Posterior vena cava (tissue), 2 donors: ENCODE data around the gene MDP1. TPM values are rescaled to one million over a fixed set of nuclear protein-coding genes. Genes with fewer than 3 reads are reported as not detected.

Source experiments
- DNase-seq: peaks from one replicate; pipeline ENCODE4 v3.0.0-alpha.2; 2020; ENCODE audit warnings: low spot score
- intact Hi-C, 2 donors: fragments of 100-400 bp; cut with DNase I; formaldehyde crosslinking; loops; one replicate each; pipeline versions ENCODE4 v1.14.1 to v1.14.2; 2022 to 2023
- long read RNA-seq, 2 donors: library from polyadenylated mRNA; unstranded; transcript quantifications; one replicate each; pipeline ENCODE4 v2.0.0, GENCODE V29; 2020 to 2021
- total RNA-seq, 2 donors: library from RNA; stranded (reverse); fragmentation: NEBNext Ultra II Directional; extraction: Animal tissue kit (Norgen Biotek cat#: 25700); gene quantifications; one replicate each; pipeline ENCODE4 v1.2.1, GENCODE V29; 2021
- donor health status: DM: yes; HTN: yes; CAD: no.
- donor health status: DM: yes; HTN: yes; CAD: no.

Gene MDP1
- 10 to 100 TPM; 22.1 to 23.1 TPM for total RNA-seq
- long read RNA-seq, donor 1, partial matches to known transcripts = 0 of 4 reads
- long read RNA-seq, donor 1, other reads (novel, unspliced or antisense) = 1 of 4 reads
- long read RNA-seq, donor 2, transcript MDP1-201 (6 exons, 730 nt) = major isoform, 7 of 13 reads
- long read RNA-seq, donor 2, partial matches to known transcripts = 0 of 13 reads
- long read RNA-seq, donor 2, other reads (novel, unspliced or antisense) = 1 of 13 reads

GRCh38 chr14:24215495-24216344 lies at the start of gene MDP1:
Gene MDP1 (minus strand): TSS chr14:24216066. CDS start chr14:24215955, 111 bp downstream.
- peak; percentile 96 for DNase-seq
- intact Hi-C loops = no loop called here

GRCh38 chr14:24264298-24264697 lies 48.4 kb upstream of the MDP1 start:
- peak; percentile 74 for DNase-seq

GRCh38 chr14:24263848-24264247 lies 48.0 kb upstream of the MDP1 start:
- intact Hi-C loops = no loop called here
- no peak for DNase-seq

More at GRCh38 chr14:24264298-24264697, 48.4 kb upstream of the MDP1 start:
- intact Hi-C loops = no loop called here

GRCh38 chr14:24262821-24263733 lies 47.2 kb upstream of the MDP1 start, which contains the start of gene TGM1:
Gene TGM1 (minus strand): TSS chr14:24263177. CDS start chr14:24262352, 825 bp downstream.
- DNase-seq = peak; percentile 68
- intact Hi-C loops = no loop called here

- intact Hi-C loops = no loop called here
- peak; percentile 76 for DNase-seq
Measured at GRCh38 chr14:24261969-24262327, 46.1 kb upstream of the MDP1 start.

GRCh38 chr14:24261256-24261968 lies 45.5 kb upstream of the MDP1 start:
- DNase-seq = peak; percentile 47
- intact Hi-C loops = no loop called here

GRCh38 chr14:24260780-24261157 lies 44.9 kb upstream of the MDP1 start:
- peak; percentile 31 for DNase-seq
- intact Hi-C loops = no loop called here

- intact Hi-C loops = no loop called here
- DNase-seq = peak; percentile 62
Measured at GRCh38 chr14:24260026-24260779, 44.3 kb upstream of the MDP1 start.

GRCh38 chr14:24259282-24260025 lies 43.6 kb upstream of the MDP1 start:
- intact Hi-C loops = loop anchor here in 1 of 2 donors (10.0 kb wide), 1 partner anchor 45 kb away; the partner anchor contains the start of gene CIDEB

GRCh38 chr14:24258548-24259265 lies 42.8 kb upstream of the MDP1 start:
- intact Hi-C loops = loop anchor here in 1 of 2 donors (10.0 kb wide), 1 partner anchor 46 kb away; the partner anchor contains the start of gene CIDEB
- peak; percentile 67 for DNase-seq

More at GRCh38 chr14:24259282-24260025, 43.6 kb upstream of the MDP1 start:
- peak; percentile 72 for DNase-seq

GRCh38 chr14:24258119-24258518 lies 42.3 kb upstream of the MDP1 start:
- peak; percentile 74 for DNase-seq
- intact Hi-C loops = loop anchor here in 1 of 2 donors (10.0 kb wide), 1 partner anchor 47 kb away; the partner anchor contains the start of gene CIDEB

GRCh38 chr14:24256960-24257359 lies 41.1 kb upstream of the MDP1 start:
- intact Hi-C loops = loop anchor here in 1 of 2 donors (10.0 kb wide), 1 partner anchor 48 kb away; the partner anchor contains the start of gene CIDEB

GRCh38 chr14:24255931-24256711 lies 40.3 kb upstream of the MDP1 start:
- intact Hi-C loops = loop anchor here in 1 of 2 donors (10.0 kb wide), 1 partner anchor 49 kb away; the partner anchor contains the start of gene CIDEB
- DNase-seq = peak; percentile 68

More at GRCh38 chr14:24256960-24257359, 41.1 kb upstream of the MDP1 start:
- DNase-seq = peak; percentile 60

- intact Hi-C loops = loop anchor here in 1 of 2 donors (10.0 kb wide), 1 partner anchor 49 kb away; the partner anchor contains the start of gene CIDEB
Measured at GRCh38 chr14:24255438-24255837, 39.6 kb upstream of the MDP1 start.

GRCh38 chr14:24254630-24255392 lies 38.9 kb upstream of the MDP1 start:
- DNase-seq = peak; percentile 49
- intact Hi-C loops = loop anchor here in 1 of 2 donors (10.0 kb wide), 1 partner anchor 50 kb away; the partner anchor contains the start of gene CIDEB

More at GRCh38 chr14:24255438-24255837, 39.6 kb upstream of the MDP1 start:
- peak; percentile 60 for DNase-seq
